ENCODE data around the gene PACRG.

DNA sequence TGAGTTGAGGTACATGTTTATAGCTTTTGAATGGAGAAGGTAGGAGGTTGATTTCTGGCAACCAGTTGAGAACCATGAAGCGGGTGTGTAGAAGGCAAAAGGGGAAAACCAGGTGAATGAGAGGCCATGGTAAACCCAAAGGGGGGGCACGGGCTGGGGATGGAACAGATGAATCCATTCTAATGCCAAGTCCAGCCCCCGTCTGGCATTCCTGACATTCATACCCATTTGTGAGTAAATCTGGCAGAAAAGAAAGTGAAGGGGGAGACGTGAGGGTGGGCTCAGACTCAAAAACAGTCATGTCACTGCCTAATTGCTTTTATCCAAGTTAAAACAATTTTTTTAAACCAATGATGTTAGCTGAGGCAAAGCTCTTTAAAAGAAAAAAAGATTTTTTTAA, 513.9 kb downstream of the PACRG start:
- TF ChIP-seq, protein P1, sequence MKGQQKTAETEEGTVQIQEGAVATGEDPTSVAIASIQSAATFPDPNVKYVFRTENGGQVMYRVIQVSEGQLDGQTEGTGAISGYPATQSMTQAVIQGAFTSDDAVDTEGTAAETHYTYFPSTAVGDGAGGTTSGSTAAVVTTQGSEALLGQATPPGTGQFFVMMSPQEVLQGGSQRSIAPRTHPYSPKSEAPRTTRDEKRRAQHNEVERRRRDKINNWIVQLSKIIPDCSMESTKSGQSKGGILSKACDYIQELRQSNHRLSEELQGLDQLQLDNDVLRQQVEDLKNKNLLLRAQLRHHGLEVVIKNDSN (IDR thresholded peaks at IDR 0.05), result no peak
- TF ChIP-seq EGR1 (IDR thresholded peaks at IDR 0.05) (no peak), REST (IDR thresholded peaks at IDR 0.05; ENCODE audit: low read depth) (no peak), TEAD4 (IDR thresholded peaks at IDR 0.05) (no peak), RAD21 (IDR thresholded peaks at IDR 0.05; ENCODE audit: low read depth) (no peak), EP300 (IDR thresholded peaks at IDR 0.05; ENCODE audit: borderline replicate concordance) (no peak), FOXM1 (IDR thresholded peaks at IDR 0.05; ENCODE audit: borderline replicate concordance, low read depth) (no peak), TAF1 (IDR thresholded peaks at IDR 0.05; ENCODE audit: low read depth) (no peak), ZBTB7A (IDR thresholded peaks at IDR 0.05; ENCODE audit: low read depth) (no peak)
- TF ChIP-seq, protein P2, sequence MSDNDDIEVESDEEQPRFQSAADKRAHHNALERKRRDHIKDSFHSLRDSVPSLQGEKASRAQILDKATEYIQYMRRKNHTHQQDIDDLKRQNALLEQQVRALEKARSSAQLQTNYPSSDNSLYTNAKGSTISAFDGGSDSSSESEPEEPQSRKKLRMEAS (IDR thresholded peaks at IDR 0.05), result no peak

Data from Ishikawa (cell line).